Mononuclear cell (primary cell): ENCODE data around the gene TRPV5. TPM values are rescaled to one million over a fixed set of nuclear protein-coding genes. Genes with fewer than 3 reads are reported as not detected.

Experiments
- H3K27me3 ChIP-seq: 2 replicates; pipeline ENCODE4 v1.6.0; 2011; ENCODE audit warnings: low read length, control low read depth; ENCODE audit not compliant: insufficient read depth
- H3K4me1 ChIP-seq: 2 replicates; pipeline ENCODE4 v1.5.1; 2011; ENCODE audit warnings: mild to moderate bottlenecking, low read length, control low read depth; ENCODE audit not compliant: insufficient read depth
- H3K4me3 ChIP-seq: 2 replicates; pipeline ENCODE4 v1.5.1; 2011; ENCODE audit warnings: mild to moderate bottlenecking, low read length, moderate library complexity
- H3K9me3 ChIP-seq: 2 replicates; pipeline ENCODE4 v1.5.1; 2011; ENCODE audit warnings: low read depth, mild to moderate bottlenecking, control low read depth, low read length
- total RNA-seq: library from RNA; depleted of rRNA; stranded (reverse); fragments of >200 nt; gene quantifications from one replicate; pipeline ENCODE4 v1.2.3, GENCODE V29; 2012

The TRPV5 gene
- total RNA-seq, 1 donor, result not detected

- H3K4me3 ChIP-seq, result no peak overlapping the region
- H3K9me3 ChIP-seq, result no peaks in the 10 kb centered on the region
- H3K27me3 ChIP-seq, result no peaks in the 10 kb centered on the region
- H3K4me1 ChIP-seq, result no peaks in the 10 kb centered on the region
Measured at GRCh38 chr7:142892951-142893350, 40.6 kb downstream of the TRPV5 start.

GRCh38 chr7:142891490-142892082 lies 42.0 kb downstream of the TRPV5 start:
- Histone ChIP-seq H3K4me3 (no peak overlapping the region), H3K9me3 (no peaks in the 10 kb centered on the region), H3K4me1 (no peaks in the 10 kb centered on the region), H3K27me3 (no peaks in the 10 kb centered on the region)

GRCh38 chr7:142890874-142891485 lies 42.6 kb downstream of the TRPV5 start:
- Histone ChIP-seq H3K27me3 (no peaks in the 10 kb centered on the region), H3K9me3 (no peaks in the 10 kb centered on the region), H3K4me1 (no peaks in the 10 kb centered on the region), H3K4me3 (no peak overlapping the region)

GRCh38 chr7:142889816-142890215 lies 43.7 kb downstream of the TRPV5 start:
- no peak overlapping the region for H3K4me3 ChIP-seq
- H3K4me1 ChIP-seq, result no peaks in the 10 kb centered on the region
- H3K9me3 ChIP-seq, result no peaks in the 10 kb centered on the region
- no peaks in the 10 kb centered on the region for H3K27me3 ChIP-seq

GRCh38 chr7:142887282-142888015 lies 46.1 kb downstream of the TRPV5 start:
- no peak overlapping the region for H3K4me3 ChIP-seq
- no peaks in the 10 kb centered on the region for H3K9me3 ChIP-seq
- no peaks in the 10 kb centered on the region for H3K27me3 ChIP-seq
- no peaks in the 10 kb centered on the region for H3K4me1 ChIP-seq

- no peaks in the 10 kb centered on the region for H3K9me3 ChIP-seq
- H3K4me3 ChIP-seq, result no peak overlapping the region
- no peaks in the 10 kb centered on the region for H3K4me1 ChIP-seq
- no peaks in the 10 kb centered on the region for H3K27me3 ChIP-seq
Measured at GRCh38 chr7:142886866-142887265, 46.7 kb downstream of the TRPV5 start.

GRCh38 chr7:142885311-142886230 lies 48.0 kb downstream of the TRPV5 start, which contains the start of gene TRPV6:
TSS of gene TRPV6 (minus strand) at chr7:142885745.
- H3K4me1 ChIP-seq, result no peaks in the 10 kb centered on the region
- H3K9me3 ChIP-seq, result no peaks in the 10 kb centered on the region
- no peak within 1 kb of the TSS for H3K4me3 ChIP-seq
- no peaks in the 10 kb centered on the region for H3K27me3 ChIP-seq

- H3K4me3 ChIP-seq, result no peak overlapping the region
- no peaks in the 10 kb centered on the region for H3K9me3 ChIP-seq
- H3K4me1 ChIP-seq, result no peaks in the 10 kb centered on the region
- H3K27me3 ChIP-seq, result no peaks in the 10 kb centered on the region
Measured at GRCh38 chr7:142884286-142884640, 49.3 kb downstream of the TRPV5 start.

GRCh38 chr7:142883571-142884285 lies 49.8 kb downstream of the TRPV5 start:
- Histone ChIP-seq H3K27me3 (no peaks in the 10 kb centered on the region), H3K9me3 (no peaks in the 10 kb centered on the region)

GRCh38 chr7:142883145-142883544 lies 50.4 kb downstream of the TRPV5 start:
- Histone ChIP-seq H3K9me3 (no peaks in the 10 kb centered on the region), H3K4me1 (no peaks in the 10 kb centered on the region), H3K27me3 (no peaks in the 10 kb centered on the region)

More at GRCh38 chr7:142883571-142884285, 49.8 kb downstream of the TRPV5 start:
- H3K4me3 ChIP-seq, result no peak overlapping the region
- H3K4me1 ChIP-seq, result no peaks in the 10 kb centered on the region

GRCh38 chr7:142882338-142882678 lies 51.2 kb downstream of the TRPV5 start:
- Histone ChIP-seq H3K9me3 (no peaks in the 10 kb centered on the region), H3K4me3 (no peak overlapping the region), H3K4me1 (no peaks in the 10 kb centered on the region), H3K27me3 (no peaks in the 10 kb centered on the region)

More at GRCh38 chr7:142883145-142883544, 50.4 kb downstream of the TRPV5 start:
- H3K4me3 ChIP-seq, result no peak overlapping the region

GRCh38 chr7:142881586-142882337 lies 51.8 kb downstream of the TRPV5 start:
- Histone ChIP-seq H3K9me3 (no peaks in the 10 kb centered on the region), H3K4me3 (no peak overlapping the region), H3K4me1 (no peaks in the 10 kb centered on the region), H3K27me3 (no peaks in the 10 kb centered on the region)

- Histone ChIP-seq H3K27me3 (no peaks in the 10 kb centered on the region), H3K4me1 (no peaks in the 10 kb centered on the region), H3K4me3 (no peak overlapping the region), H3K9me3 (no peaks in the 10 kb centered on the region)
Measured at GRCh38 chr7:142880876-142881505, 52.6 kb downstream of the TRPV5 start.
